ENCODE measurements around the gene ZNF175. TPM values are rescaled to one million over a fixed set of nuclear protein-coding genes. Genes with fewer than 3 reads are reported as not detected.
"Not testable (repeated sequence)": the region's sequence is repeated elsewhere in the genome, so short reads cannot be mapped to it uniquely, and the experiment has no call there.

Gene ZNF175
- total RNA-seq, 1 donor = 7.6 TPM

- Histone ChIP-seq H3K4me1 (ENCODE audit: insufficient read depth, low read length) (no peaks in the 10 kb centered on the region), H2AFZ (ENCODE audit: low read length) (no peak overlapping the region), H3K27ac (ENCODE audit: low read depth, low read length) (no peak overlapping the region), H3K4me2 (ENCODE audit: insufficient read depth, low read length) (no peak overlapping the region), H4K20me1 (ENCODE audit: insufficient read depth, low read length) (no peaks in the 10 kb centered on the region), H3K4me3 (ENCODE audit: insufficient read depth, low read length) (no peak overlapping the region), H3K36me3 (ENCODE audit: insufficient read depth, low read length) (no peaks in the 10 kb centered on the region), H3K9me3 (ENCODE audit: low read depth, low read length) (no peaks in the 10 kb centered on the region), H3K27me3 (ENCODE audit: insufficient read depth, low read length) (no peaks in the 10 kb centered on the region), H3K79me2 (ENCODE audit: insufficient read depth, low read length) (no peaks in the 10 kb centered on the region)
- DNase-seq (ENCODE audit: insufficient read length, low spot score, missing footprints) = no peak
- TF ChIP-seq CTCF (IDR thresholded peaks at IDR 0.05; ENCODE audit: extremely low read depth, low read depth, low read length) = no peak
Measured at GRCh38 chr19:51628153-51628939, 57.3 kb downstream of the ZNF175 start.

DNA sequence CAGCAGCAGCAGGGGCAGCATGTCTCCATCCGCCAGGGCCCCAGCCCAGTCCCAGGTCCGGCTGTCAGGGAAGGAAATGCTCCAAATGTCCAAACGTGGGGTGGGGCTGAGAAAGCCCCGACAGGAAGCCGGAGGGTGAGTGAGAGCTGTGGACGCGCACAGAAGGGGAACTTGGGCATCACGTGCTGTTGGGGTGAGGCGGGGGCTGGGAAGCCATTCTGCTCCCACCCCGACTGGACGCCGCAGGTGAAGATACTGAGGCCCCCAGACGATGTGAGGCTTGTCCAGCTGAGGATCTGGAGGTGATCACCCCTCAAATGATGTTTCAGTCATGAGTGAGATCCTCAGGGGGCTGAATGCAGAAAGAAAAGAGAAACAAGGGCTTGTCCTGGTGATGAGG, 59.2 kb downstream of the ZNF175 start, which contains the start of gene SIGLEC5:
TSS of gene SIGLEC5 (minus strand) at position 87 of the 400 bp plus-strand sequence. CDS start at position 21, 66 bp downstream.
- not testable (repeated sequence) for DNase-seq (ENCODE audit: insufficient read length, low spot score, missing footprints); H4K20me1 ChIP-seq (ENCODE audit: insufficient read depth, low read length); H3K27me3 ChIP-seq (ENCODE audit: insufficient read depth, low read length); H3K79me2 ChIP-seq (ENCODE audit: insufficient read depth, low read length); H3K36me3 ChIP-seq (ENCODE audit: insufficient read depth, low read length); H3K4me1 ChIP-seq (ENCODE audit: insufficient read depth, low read length); H3K4me2 ChIP-seq (ENCODE audit: insufficient read depth, low read length); H2AFZ ChIP-seq (ENCODE audit: low read length); H3K27ac ChIP-seq (ENCODE audit: low read depth, low read length); H3K4me3 ChIP-seq (ENCODE audit: insufficient read depth, low read length); H3K9me3 ChIP-seq (ENCODE audit: low read depth, low read length)

DNA sequence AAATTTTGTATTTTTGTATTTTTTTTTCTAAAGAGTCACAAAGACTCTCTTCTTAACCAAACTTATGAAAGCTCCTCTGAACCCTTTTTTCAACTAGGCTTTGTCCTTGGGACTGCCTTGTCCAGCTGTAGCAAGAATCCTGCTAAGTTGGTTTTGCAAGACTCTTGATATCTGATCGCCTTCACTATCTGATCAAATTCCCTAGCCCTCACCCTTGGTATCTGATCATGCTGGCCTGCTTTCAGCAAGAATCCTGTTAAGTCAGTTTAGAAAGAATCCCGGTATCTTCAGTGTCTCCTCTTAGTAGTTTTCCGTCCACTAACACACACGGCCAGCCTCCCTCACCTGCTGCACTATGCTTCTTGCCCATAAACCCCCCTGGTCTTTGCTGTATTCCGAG, 61.0 kb downstream of the ZNF175 start:
- H3K4me3 ChIP-seq (ENCODE audit: insufficient read depth, low read length) = no peak overlapping the region
- no peak for DNase-seq (ENCODE audit: insufficient read length, low spot score, missing footprints)
- H3K4me1 ChIP-seq (ENCODE audit: insufficient read depth, low read length) = no peaks in the 10 kb centered on the region
- no peak for TF ChIP-seq CTCF (IDR thresholded peaks at IDR 0.05; ENCODE audit: extremely low read depth, low read depth, low read length)
- no peaks in the 10 kb centered on the region for H3K27me3 ChIP-seq (ENCODE audit: insufficient read depth, low read length)
- H2AFZ ChIP-seq (ENCODE audit: low read length) = no peak overlapping the region
- no peaks in the 10 kb centered on the region for H4K20me1 ChIP-seq (ENCODE audit: insufficient read depth, low read length)
- H3K27ac ChIP-seq (ENCODE audit: low read depth, low read length) = no peak overlapping the region
- H3K36me3 ChIP-seq (ENCODE audit: insufficient read depth, low read length) = no peaks in the 10 kb centered on the region
- no peak overlapping the region for H3K4me2 ChIP-seq (ENCODE audit: insufficient read depth, low read length)
- H3K79me2 ChIP-seq (ENCODE audit: insufficient read depth, low read length) = no peaks in the 10 kb centered on the region
- H3K9me3 ChIP-seq (ENCODE audit: low read depth, low read length) = peaks cover 2% of the 10 kb centered on the region

DNA sequence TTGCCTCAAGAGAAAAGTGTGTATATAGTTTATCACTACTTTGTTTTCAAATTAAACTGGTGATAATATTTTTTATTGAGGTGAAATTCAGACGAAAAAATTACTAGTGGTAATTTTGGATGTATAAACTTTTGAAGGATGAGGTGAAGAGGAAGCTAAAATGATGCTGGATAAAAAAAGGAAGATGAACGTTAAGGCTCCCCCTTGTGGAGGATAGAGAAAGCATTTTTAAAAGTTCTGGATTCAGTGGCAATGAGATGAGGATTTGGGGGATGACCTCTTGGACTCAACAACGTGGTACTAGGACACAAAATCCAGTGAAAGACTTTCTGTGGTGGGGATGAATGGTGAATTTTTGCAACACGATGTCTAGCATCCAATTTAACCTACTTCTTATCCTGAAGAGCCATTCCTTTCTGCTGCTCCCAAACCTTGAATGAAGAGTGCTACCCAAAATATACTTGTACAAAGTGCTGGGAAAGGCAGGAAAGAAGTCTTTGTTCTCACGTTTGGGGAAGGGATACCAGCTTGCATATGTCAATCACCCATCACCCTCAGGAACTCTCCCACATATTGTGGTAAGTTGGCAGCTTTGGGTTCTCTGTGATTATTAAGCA, 66.4 kb downstream of the ZNF175 start:
- Histone ChIP-seq H3K4me2 (ENCODE audit: insufficient read depth, low read length) (no peak overlapping the region), H3K4me1 (ENCODE audit: insufficient read depth, low read length) (no peaks in the 10 kb centered on the region), H3K36me3 (ENCODE audit: insufficient read depth, low read length) (no peaks in the 10 kb centered on the region), H3K4me3 (ENCODE audit: insufficient read depth, low read length) (no peak overlapping the region), H3K79me2 (ENCODE audit: insufficient read depth, low read length) (no peaks in the 10 kb centered on the region), H3K9me3 (ENCODE audit: low read depth, low read length) (peaks cover 2% of the 10 kb centered on the region), H2AFZ (ENCODE audit: low read length) (no peak overlapping the region), H4K20me1 (ENCODE audit: insufficient read depth, low read length) (no peaks in the 10 kb centered on the region), H3K27me3 (ENCODE audit: insufficient read depth, low read length) (no peaks in the 10 kb centered on the region), H3K27ac (ENCODE audit: low read depth, low read length) (no peak overlapping the region)
- DNase-seq (ENCODE audit: insufficient read length, low spot score, missing footprints) = no peak
- peak; percentile 65 for TF ChIP-seq CTCF (IDR thresholded peaks at IDR 0.05; ENCODE audit: extremely low read depth, low read depth, low read length)

All from osteoblast (primary cell).